ENCODE measurements around the gene POLA2.
A peak's percentile ranks its signal among the peaks of the same experiment; 100 is the strongest.

Gene POLA2

GRCh38 chr11:65334696-65335295 is 73.0 kb downstream of the POLA2 start:
- no peaks in the 10 kb centered on the region for H3K9me3 ChIP-seq (replicated peaks in 1 of 11)
- no peaks in the 10 kb centered on the region for H3K27me3 ChIP-seq
- peak overlapping the region; percentile 79 to 97 (median 90) for H3K4me3 ChIP-seq
- peaks cover 31 to 54% (median 52%) of the 10 kb centered on the region in 11 experiments; a peak in 21 of 22 replicates for H4K20me1 ChIP-seq
- H3K9ac ChIP-seq: peak overlapping the region; percentile 90 to 97 (median 93)
- peak overlapping the region; percentile 84 to 95 (median 89); a peak in 21 of 22 replicates for H3K27ac ChIP-seq
- peaks cover 45 to 58% (median 52%) of the 10 kb centered on the region in 10 experiments for H3K4me1 ChIP-seq
- TF ChIP-seq Cebpa-rat (IDR thresholded peaks at IDR 0.05): no peak
- H3K4me2 ChIP-seq: peak overlapping the region; percentile 74 to 99 (median 92)
- peaks cover 13 to 35% (median 26%) of the 10 kb centered on the region in 11 experiments; a peak in 18 of 22 replicates for H3K36me3 ChIP-seq

- peaks cover 55 to 66% (median 63%) of the 10 kb centered on the region in 10 experiments for H3K4me1 ChIP-seq
- H3K9me3 ChIP-seq (replicated peaks in 1 of 11): no peaks in the 10 kb centered on the region
- no peak overlapping the region for H3K4me3 ChIP-seq
- peaks cover 46 to 87% (median 72%) of the 10 kb centered on the region in 11 experiments; a peak in 21 of 22 replicates for H4K20me1 ChIP-seq
- H3K27ac ChIP-seq: peak overlapping the region in 5 of 11 experiments; percentile 3 to 73 (median 67); a peak in 7 of 22 replicates
- peaks cover 50 to 73% (median 64%) of the 10 kb centered on the region in 11 experiments for H3K36me3 ChIP-seq
- H3K4me2 ChIP-seq: peak overlapping the region; percentile 42 to 86 (median 71)
- no peak for TF ChIP-seq Cebpa-rat (IDR thresholded peaks at IDR 0.05)
- no peaks in the 10 kb centered on the region for H3K27me3 ChIP-seq
- H3K9ac ChIP-seq: peak overlapping the region in 7 of 11 experiments; percentile 0 to 65 (median 27); a peak in 8 of 22 replicates
These were observed 76.9 kb downstream of the POLA2 start for GRCh38 chr11:65338676-65339075.

- peak overlapping the region in 8 of 11 experiments; percentile 53 to 86 (median 74); a peak in 17 of 22 replicates for H3K4me2 ChIP-seq
- peak overlapping the region in 8 of 11 experiments; percentile 13 to 65 (median 50); a peak in 13 of 22 replicates for H3K9ac ChIP-seq
- peaks cover 47 to 62% (median 57%) of the 10 kb centered on the region in 10 experiments for H3K4me1 ChIP-seq
- no peaks in the 10 kb centered on the region for H3K9me3 ChIP-seq (replicated peaks in 1 of 11)
- peak overlapping the region in 7 of 11 experiments; percentile 6 to 73 (median 67); a peak in 8 of 22 replicates for H3K27ac ChIP-seq
- peak overlapping the region in 1 of 10 experiments; percentile 6; a peak in 1 of 20 replicates for H3K4me3 ChIP-seq
- TF ChIP-seq Cebpa-rat (IDR thresholded peaks at IDR 0.05): no peak
- H4K20me1 ChIP-seq: peaks cover 44 to 93% (median 75%) of the 10 kb centered on the region in 11 experiments; a peak in 21 of 22 replicates
- H3K36me3 ChIP-seq: peaks cover 66 to 89% (median 80%) of the 10 kb centered on the region in 11 experiments
- no peaks in the 10 kb centered on the region for H3K27me3 ChIP-seq
These were observed 78.5 kb downstream of the POLA2 start for GRCh38 chr11:65340226-65340625.

- Histone ChIP-seq H3K4me1 (peaks cover 34 to 47% (median 41%) of the 10 kb centered on the region in 10 experiments), H3K4me3 (no peak overlapping the region), H3K9me3 (replicated peaks in 1 of 11) (no peaks in the 10 kb centered on the region), H3K36me3 (peaks cover 79 to 92% (median 86%) of the 10 kb centered on the region in 11 experiments), H4K20me1 (peaks cover 35 to 86% (median 61%) of the 10 kb centered on the region in 11 experiments; a peak in 21 of 22 replicates), H3K27me3 (no peaks in the 10 kb centered on the region), H3K4me2 (no peak overlapping the region), H3K27ac (no peak overlapping the region), H3K9ac (peak overlapping the region in 2 of 11 experiments; percentile 12 to 30; a peak in 3 of 22 replicates)
- TF ChIP-seq Cebpa-rat (IDR thresholded peaks at IDR 0.05): no peak
These were observed 80.1 kb downstream of the POLA2 start for GRCh38 chr11:65341856-65342255.
